ENCODE measurements around the gene SERPINE2.

SERPINE2 gene, protein sequence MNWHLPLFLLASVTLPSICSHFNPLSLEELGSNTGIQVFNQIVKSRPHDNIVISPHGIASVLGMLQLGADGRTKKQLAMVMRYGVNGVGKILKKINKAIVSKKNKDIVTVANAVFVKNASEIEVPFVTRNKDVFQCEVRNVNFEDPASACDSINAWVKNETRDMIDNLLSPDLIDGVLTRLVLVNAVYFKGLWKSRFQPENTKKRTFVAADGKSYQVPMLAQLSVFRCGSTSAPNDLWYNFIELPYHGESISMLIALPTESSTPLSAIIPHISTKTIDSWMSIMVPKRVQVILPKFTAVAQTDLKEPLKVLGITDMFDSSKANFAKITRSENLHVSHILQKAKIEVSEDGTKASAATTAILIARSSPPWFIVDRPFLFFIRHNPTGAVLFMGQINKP
- total RNA-seq, result 0.25 to 32.2 (median 3.4) reads per million in 9 experiments

DNA sequence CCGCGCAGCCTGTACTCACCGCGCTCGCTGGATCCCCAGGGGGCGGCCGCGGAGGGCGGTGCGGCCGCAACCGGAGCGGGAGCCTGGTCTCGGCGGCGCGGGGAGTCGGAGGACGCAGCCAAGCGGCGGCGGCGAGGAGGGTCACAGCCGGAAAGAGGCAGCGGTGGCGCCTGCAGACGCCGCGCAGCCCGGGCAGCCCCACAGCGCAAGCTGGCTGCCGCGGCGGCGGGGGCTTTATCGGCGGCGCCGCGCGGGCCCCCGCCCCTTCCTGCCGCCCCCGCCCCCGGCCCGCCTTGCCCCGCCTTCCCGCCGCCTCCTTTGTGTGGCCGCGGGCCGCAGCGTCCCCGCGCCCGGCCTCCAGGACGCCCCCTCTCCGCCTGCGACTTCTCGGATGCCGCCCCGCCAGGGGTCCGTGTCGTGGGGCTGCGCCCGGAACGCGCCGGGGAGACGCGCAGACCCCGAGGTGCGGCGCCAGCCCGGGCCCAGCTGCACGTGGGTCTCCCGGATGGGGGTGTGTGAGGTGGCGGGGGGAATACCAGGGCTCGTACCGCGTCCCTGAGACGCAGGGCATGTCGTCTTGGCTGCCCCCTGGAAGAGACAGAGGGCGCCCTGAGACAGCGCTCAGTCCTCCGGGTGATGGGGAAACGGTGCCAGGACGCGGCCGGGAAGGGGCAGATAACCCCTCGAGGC is at the start of gene SERPINE2:
TSS of gene SERPINE2 (minus strand) at position 207 of the 690 bp plus-strand sequence. CDS start 37,386 bp downstream, outside the sequence.
- Mint-ChIP-seq H3K36me3 (ENCODE audit: insufficient read depth) (no peaks in the 10 kb centered on the region), H3K27ac (peak within 1 kb of the TSS in 1 of 2 donors; percentile 68), H3K4me3 (peak within 1 kb of the TSS; percentile 83 to 84), H3K4me1 (ENCODE audit: low read depth in 2 of 2) (peaks cover 7 to 11% of the 10 kb centered on the region in 2 donors), H3K27me3 (peaks cover 77 to 84% of the 10 kb centered on the region in 2 donors), H3K9me3 (no peaks in the 10 kb centered on the region)
- DNase-seq (no peak), ATAC-seq (replicated peaks) (peak; percentile 67)

DNA sequence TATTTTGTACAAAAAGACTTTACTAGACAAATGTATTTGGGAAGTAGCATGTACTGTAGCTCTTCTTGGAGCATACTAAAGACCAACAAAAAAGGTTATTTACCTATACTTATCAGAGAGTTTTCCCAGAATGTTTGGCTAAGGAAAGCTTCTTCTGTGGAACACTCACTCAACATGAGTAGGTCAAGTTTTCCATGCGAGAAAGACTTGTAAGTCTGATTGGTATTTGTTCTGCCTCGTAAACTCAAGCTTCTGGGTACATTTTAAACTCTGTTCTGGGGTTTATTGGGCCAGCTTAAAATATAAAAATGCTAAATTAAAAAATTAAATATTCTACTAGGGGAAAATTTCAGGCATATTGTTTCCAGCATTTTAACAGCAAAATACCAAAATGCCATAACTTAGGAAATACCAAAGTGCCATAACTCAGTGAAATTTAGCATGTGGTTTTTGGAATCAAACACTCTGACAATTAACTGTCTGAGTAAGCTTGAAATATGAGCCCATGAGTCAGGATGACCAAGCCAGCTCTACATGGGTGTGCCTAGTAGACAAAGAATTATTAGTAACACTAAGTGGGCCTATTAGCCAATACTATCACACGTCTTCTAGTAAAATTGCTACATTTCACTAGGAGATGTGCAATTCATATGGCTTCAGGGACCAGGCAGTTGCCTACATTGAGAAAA is 47.3 kb upstream of the SERPINE2 start:
- no peak for ATAC-seq (replicated peaks)
- DNase-seq, result no peak
- H3K27ac Mint-ChIP-seq, result no peak overlapping the region
- H3K27me3 Mint-ChIP-seq, result peaks cover 9 to 11% of the 10 kb centered on the region in 2 donors
- H3K4me1 Mint-ChIP-seq (ENCODE audit: low read depth in 2 of 2), result peaks cover 0 to 2% of the 10 kb centered on the region in 2 donors
- no peaks in the 10 kb centered on the region for H3K36me3 Mint-ChIP-seq (ENCODE audit: insufficient read depth)
- H3K4me3 Mint-ChIP-seq, result no peak overlapping the region
- no peaks in the 10 kb centered on the region for H3K9me3 Mint-ChIP-seq

DNA sequence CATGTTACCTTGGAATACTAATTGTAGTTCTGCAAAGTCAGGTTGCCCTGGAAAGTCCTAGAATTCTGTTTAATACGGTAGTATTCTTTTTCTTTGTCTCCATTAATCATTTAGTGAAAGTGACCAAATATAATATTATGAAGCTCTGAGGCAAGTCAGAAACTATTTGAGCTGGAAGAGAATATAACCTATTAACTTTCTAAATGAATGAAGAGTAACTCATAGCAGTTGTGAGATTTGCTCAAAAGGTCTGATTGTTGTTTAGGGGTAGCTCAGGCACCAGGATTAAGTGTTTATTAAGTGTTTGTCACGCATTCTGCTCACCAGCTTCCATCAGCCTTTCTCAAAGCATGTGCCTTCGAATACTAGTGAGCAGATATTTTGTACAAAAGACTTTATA is 46.7 kb upstream of the SERPINE2 start:
- H3K36me3 Mint-ChIP-seq (ENCODE audit: insufficient read depth), result no peaks in the 10 kb centered on the region
- ATAC-seq (replicated peaks) (no peak), DNase-seq (no peak)
- H3K9me3 Mint-ChIP-seq, result no peaks in the 10 kb centered on the region
- no peak overlapping the region for H3K27ac Mint-ChIP-seq
- H3K4me3 Mint-ChIP-seq, result no peak overlapping the region
- H3K4me1 Mint-ChIP-seq (ENCODE audit: low read depth in 2 of 2), result peaks cover 0 to 2% of the 10 kb centered on the region in 2 donors
- peaks cover 9 to 11% of the 10 kb centered on the region in 2 donors for H3K27me3 Mint-ChIP-seq

DNA sequence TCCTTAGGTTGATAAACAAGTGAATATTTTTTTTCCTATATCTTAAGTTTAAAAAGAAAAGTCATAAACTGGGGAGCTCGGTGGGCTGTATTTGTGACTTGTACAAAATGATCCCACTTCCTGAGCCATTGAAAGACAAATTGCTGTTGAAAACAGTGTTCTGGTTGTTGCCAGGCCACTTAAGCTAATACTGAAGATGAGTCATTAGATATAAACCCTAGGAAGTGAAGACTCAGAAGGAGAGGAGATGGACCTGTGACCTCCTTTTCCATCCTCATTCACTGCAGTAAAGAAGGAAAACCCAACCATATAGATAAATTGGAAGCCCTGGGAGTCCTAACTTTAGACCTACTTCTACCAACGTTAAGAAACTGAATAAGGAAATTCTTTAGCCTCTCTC is 46.2 kb upstream of the SERPINE2 start:
- DNase-seq (no peak), ATAC-seq (replicated peaks) (no peak)

DNA sequence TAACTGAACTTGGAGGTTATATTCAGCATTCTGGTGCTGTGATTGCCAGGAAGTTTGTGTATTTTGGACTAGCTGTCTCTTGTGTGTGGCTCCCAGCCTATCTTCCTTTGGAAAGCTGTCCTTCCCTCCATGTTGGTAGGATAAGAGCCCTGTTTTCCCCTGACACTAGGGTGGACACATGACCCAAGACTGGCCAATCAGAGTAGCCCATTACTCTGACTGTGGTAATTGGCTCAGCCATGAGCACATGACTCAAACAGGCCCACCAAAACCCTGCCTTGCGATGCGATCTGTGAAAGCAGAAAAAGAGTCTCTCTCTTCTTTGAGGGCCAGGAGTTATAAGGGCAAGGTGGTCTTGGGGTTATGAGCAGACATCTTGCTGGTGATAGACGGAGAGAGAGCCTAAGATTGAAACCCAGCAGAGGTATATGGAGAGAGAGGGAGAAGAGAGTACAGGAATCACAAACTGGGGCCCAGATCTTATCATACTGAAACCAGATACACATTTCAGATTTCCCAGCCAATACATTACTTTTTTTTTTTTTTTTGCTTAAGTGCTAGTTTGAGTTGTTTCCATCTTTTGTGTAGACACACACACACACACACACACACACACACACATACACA is 45.3 kb upstream of the SERPINE2 start:
- H3K27ac Mint-ChIP-seq, result no peak overlapping the region
- no peak for ATAC-seq (replicated peaks)
- H3K4me3 Mint-ChIP-seq, result no peak overlapping the region
- no peaks in the 10 kb centered on the region for H3K36me3 Mint-ChIP-seq (ENCODE audit: insufficient read depth)
- no peaks in the 10 kb centered on the region for H3K9me3 Mint-ChIP-seq
- H3K4me1 Mint-ChIP-seq (ENCODE audit: low read depth in 2 of 2), result peaks cover 0 to 2% of the 10 kb centered on the region in 2 donors
- no peak for DNase-seq
- H3K27me3 Mint-ChIP-seq, result peaks cover 11 to 16% of the 10 kb centered on the region in 2 donors

More for the DNA sequence above, 46.2 kb upstream of the SERPINE2 start:
- Mint-ChIP-seq H3K4me1 (ENCODE audit: low read depth in 2 of 2) (peaks cover 0 to 2% of the 10 kb centered on the region in 2 donors), H3K27ac (no peak overlapping the region), H3K4me3 (no peak overlapping the region), H3K9me3 (no peaks in the 10 kb centered on the region), H3K36me3 (ENCODE audit: insufficient read depth) (no peaks in the 10 kb centered on the region), H3K27me3 (peaks cover 9 to 11% of the 10 kb centered on the region in 2 donors)

DNA sequence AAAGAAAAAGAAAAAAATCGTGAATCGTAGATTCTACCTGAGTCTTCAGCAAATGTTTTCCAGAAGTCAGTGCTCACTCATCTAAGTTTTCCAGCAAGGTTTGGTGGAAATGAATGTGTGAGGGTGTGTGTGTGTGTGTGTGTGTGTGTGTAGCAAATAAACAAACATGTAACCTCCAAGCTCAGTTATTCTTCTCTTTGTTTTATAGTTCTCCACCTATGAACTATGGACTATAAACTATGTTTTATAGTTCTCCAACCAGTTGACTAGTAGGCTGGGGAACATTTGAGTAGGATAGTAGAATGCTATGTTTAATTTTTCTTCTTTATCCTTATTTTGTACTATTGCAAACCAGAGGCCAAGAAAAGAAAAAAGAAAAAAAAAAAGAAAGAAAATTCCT is 44.6 kb upstream of the SERPINE2 start:
- no peak for ATAC-seq (replicated peaks)
- peaks cover 11 to 24% of the 10 kb centered on the region in 2 donors for H3K27me3 Mint-ChIP-seq
- no peak overlapping the region for H3K27ac Mint-ChIP-seq
- no peaks in the 10 kb centered on the region for H3K9me3 Mint-ChIP-seq
- H3K36me3 Mint-ChIP-seq (ENCODE audit: insufficient read depth), result no peaks in the 10 kb centered on the region
- no peak overlapping the region for H3K4me3 Mint-ChIP-seq
- no peak for DNase-seq
- peaks cover 0 to 2% of the 10 kb centered on the region in 2 donors for H3K4me1 Mint-ChIP-seq (ENCODE audit: low read depth in 2 of 2)

DNA sequence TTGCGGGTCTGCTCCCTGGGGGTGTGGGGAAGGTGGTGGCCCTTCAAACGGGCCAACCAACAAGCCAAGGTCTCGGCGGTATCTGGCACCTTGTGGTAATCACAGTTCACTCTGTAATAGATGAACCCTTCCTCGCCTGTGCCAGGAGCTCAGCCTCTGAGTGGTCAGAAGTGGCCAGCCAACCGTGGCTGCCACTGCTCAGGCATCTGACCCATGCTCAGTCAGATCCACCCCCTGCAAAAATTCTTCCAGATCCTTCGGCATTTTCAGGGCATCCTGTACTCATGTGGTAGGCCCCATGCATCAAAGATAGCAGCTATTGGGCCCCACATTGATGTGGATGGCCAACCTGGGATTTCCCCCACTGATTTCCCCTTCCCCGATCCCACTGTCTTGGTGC is 39.6 kb upstream of the SERPINE2 start:
- Mint-ChIP-seq H3K9me3 (no peaks in the 10 kb centered on the region), H3K4me1 (ENCODE audit: low read depth in 2 of 2) (no peaks in the 10 kb centered on the region), H3K4me3 (no peak overlapping the region), H3K27ac (no peak overlapping the region), H3K27me3 (peaks cover 11 to 34% of the 10 kb centered on the region in 2 donors), H3K36me3 (ENCODE audit: insufficient read depth) (no peaks in the 10 kb centered on the region)
- DNase-seq (no peak), ATAC-seq (replicated peaks) (no peak)

DNA sequence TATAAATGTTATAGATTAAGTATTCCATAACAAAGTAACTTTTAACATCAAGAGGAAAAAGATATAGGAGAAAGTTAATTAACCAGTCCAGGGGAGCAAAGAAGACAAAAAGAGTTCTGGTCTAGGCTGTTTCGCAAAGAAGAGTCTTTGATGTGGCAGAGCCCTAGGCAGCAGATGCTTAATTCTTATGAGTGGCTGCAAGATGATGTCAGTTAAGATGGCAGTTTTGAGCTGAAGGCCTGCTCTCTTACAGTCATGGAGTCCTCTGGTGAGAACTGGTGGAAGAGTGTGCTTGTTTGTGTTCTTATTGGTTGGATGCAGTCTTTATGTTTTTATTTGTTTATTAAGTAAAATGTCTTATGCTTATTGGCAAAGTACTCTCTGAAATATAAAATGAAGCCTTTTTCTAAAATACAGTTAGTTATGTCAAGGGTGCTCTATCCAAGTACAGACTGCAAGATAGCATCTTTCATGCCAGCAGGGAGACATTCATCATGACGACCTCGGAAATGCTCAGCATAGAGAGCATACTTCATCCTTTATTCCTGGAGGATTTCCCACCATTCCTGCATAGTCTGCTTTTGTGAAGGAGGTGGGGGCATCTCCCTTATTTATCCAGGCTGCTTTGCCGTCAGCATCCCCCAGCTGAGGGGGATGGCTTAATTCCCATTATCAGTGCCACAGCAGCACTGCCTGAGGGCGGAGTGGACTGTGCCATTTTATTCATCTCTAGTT is 38.9 kb upstream of the SERPINE2 start:
- H3K4me1 Mint-ChIP-seq (ENCODE audit: low read depth in 2 of 2), result no peaks in the 10 kb centered on the region
- H3K4me3 Mint-ChIP-seq, result no peak overlapping the region
- ATAC-seq (replicated peaks), result no peak
- no peaks in the 10 kb centered on the region for H3K9me3 Mint-ChIP-seq
- no peak for DNase-seq
- H3K27ac Mint-ChIP-seq, result no peak overlapping the region
- peaks cover 9 to 32% of the 10 kb centered on the region in 2 donors for H3K27me3 Mint-ChIP-seq
- no peaks in the 10 kb centered on the region for H3K36me3 Mint-ChIP-seq (ENCODE audit: insufficient read depth)

DNA sequence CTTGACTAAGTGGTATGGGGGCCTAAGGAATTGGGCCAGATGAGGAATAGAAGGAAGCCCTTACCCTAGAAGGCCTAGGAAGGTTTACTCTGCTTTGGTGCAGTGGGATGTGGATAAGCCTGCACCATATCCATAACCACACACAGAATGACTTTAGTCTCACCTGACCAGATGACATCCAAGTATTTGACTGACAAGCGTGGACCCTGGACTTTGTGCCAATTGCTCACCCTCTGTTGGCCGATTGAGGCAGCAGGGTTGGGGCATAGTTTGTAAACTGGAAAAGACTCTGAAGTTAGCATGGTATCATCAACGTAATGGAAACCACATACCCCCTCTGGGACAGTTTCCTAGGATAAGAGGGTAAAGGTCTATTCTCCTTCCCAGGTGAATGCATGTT is 36.5 kb upstream of the SERPINE2 start:
- Mint-ChIP-seq H3K27me3 (peaks cover 0 to 41% of the 10 kb centered on the region in 2 donors), H3K9me3 (no peaks in the 10 kb centered on the region), H3K4me1 (ENCODE audit: low read depth in 2 of 2) (no peaks in the 10 kb centered on the region), H3K36me3 (ENCODE audit: insufficient read depth) (no peaks in the 10 kb centered on the region), H3K4me3 (no peak overlapping the region), H3K27ac (no peak overlapping the region)
- DNase-seq, result no peak
- ATAC-seq (replicated peaks), result no peak

DNA sequence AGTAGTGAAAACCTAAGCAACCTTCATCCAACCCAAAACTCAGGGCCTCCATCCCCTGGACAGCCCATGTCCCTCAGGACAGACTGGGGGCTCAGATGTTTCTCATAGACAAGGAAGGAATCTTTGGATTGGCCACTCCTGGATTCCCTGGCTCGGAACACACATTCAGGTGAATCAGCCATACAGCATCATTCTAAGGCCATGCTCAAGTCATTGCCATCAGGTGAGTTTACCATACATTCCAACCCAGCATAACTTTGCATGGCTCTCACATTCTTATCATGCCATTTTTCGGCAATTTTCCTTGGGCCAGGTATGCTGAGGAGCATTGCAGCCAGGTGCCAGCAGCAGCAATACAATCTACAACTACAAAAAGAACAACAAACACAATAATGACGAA is 34.6 kb upstream of the SERPINE2 start:
- Mint-ChIP-seq H3K4me1 (ENCODE audit: low read depth in 2 of 2) (no peaks in the 10 kb centered on the region), H3K36me3 (ENCODE audit: insufficient read depth) (no peaks in the 10 kb centered on the region), H3K9me3 (no peaks in the 10 kb centered on the region), H3K27ac (no peak overlapping the region), H3K4me3 (no peak overlapping the region), H3K27me3 (peaks cover 7 to 44% of the 10 kb centered on the region in 2 donors)
- ATAC-seq (replicated peaks), result no peak
- no peak for DNase-seq

DNA sequence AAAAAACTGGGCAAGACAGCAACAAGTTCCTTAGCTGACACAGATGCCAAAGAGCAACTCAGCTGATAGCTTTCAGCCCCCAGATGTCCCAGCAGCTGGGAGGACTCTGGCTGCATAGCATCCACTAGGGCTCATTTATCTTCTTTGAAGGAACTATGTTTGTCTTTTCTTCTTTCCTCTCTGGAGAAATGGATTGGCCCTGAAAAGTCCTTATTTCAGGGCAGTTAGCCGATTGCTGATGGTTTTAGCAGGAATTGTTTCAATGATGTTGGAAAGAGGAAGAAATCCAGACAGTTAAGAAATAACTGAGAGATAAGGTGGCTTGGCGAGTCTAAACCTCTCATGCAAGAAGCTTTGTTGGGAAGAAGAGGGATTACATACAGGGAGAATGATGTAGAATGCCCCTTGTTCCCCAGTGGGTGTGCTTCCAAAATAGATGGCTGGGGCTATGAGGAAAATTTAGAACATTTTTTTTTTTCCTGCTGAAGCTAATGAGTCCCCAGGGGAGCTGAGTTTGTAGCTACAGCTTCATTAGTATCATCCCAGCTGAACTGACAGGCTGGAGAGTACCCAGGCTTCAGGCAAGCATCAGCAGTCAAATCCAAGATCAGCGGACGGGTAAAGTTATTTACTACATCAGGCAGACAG is 33.6 kb upstream of the SERPINE2 start:
- Mint-ChIP-seq H3K9me3 (no peaks in the 10 kb centered on the region), H3K27me3 (peaks cover 15 to 50% of the 10 kb centered on the region in 2 donors), H3K4me3 (no peak overlapping the region), H3K4me1 (ENCODE audit: low read depth in 2 of 2) (no peaks in the 10 kb centered on the region), H3K36me3 (ENCODE audit: insufficient read depth) (no peaks in the 10 kb centered on the region), H3K27ac (no peak overlapping the region)
- no peak for ATAC-seq (replicated peaks)
- DNase-seq, result no peak

DNA sequence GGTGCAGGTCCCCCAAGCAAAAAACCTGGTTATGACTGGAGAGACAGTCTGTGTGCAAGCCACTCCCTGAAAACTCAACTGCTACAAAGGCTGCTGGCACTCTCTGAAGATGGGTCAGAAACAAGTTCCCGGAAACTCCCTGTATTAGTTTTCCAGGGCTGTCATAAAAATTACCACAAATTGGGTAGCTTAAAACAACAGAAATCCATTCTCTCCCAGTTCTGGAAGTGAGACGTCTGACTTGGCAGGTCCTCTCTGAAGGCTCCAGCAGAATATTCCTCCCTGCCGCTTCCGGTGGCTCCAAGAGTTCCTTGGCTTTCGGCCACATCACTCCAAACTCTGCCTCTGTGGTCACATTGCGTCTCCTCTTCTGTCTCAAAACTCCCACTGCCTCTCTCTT is 30.1 kb upstream of the SERPINE2 start:
- no peaks in the 10 kb centered on the region for H3K36me3 Mint-ChIP-seq (ENCODE audit: insufficient read depth)
- peaks cover 16 to 60% of the 10 kb centered on the region in 2 donors for H3K27me3 Mint-ChIP-seq

More for the DNA sequence above, 30.1 kb upstream of the SERPINE2 start:
- Mint-ChIP-seq H3K9me3 (no peaks in the 10 kb centered on the region), H3K27ac (no peak overlapping the region), H3K4me3 (no peak overlapping the region), H3K4me1 (ENCODE audit: low read depth in 2 of 2) (no peaks in the 10 kb centered on the region)
- DNase-seq, result no peak
- ATAC-seq (replicated peaks), result no peak
